Caco-2 (cell line): ENCODE results near the gene DSCAML1. TPM values are rescaled to one million over a fixed set of nuclear protein-coding genes. Genes with fewer than 3 reads are reported as not detected.
A peak's percentile ranks its signal among the peaks of the same experiment; 100 is the strongest.

Experiments used
- BruUV-seq: library from RNA; stranded (reverse); fragments of 400-500 nt; replicated peaks from 2 replicates; lab custom pipeline; 2021; lab: Mats Ljungman, UMichigan
- CTCF ChIA-PET: fragments of 300-600 bp; sonication (Branson Sonifier 250); formaldehyde crosslinking; loops from one replicate; lab custom pipeline; 2022; ENCODE audit warnings: antibody characterized with exemption; lab: Charles Lee
- POLR2A ChIA-PET: fragments of 300-600 bp; sonication (Branson Sonifier 250); formaldehyde crosslinking; loops from one replicate; lab custom pipeline; 2022; ENCODE audit warnings: antibody characterized with exemption; lab: Charles Lee
- DNase-seq, 2 experiments: peaks; one replicate each; pipeline versions ENCODE4 v3.0.0 to v3.0.0-alpha.2; 2020 to 2022
- H3K27me3 ChIP-seq: replicated peaks from 2 replicates; pipeline ENCODE4 v1.6.0; 2011; ENCODE audit warnings: low read length; ENCODE audit not compliant: control insufficient read depth, insufficient read depth
- H3K36me3 ChIP-seq: 2 replicates; pipeline ENCODE4 v1.5.1; 2011; ENCODE audit warnings: low read length; ENCODE audit not compliant: control insufficient read depth, insufficient read depth
- H3K4me1 ChIP-seq: fragments of 250-450 bp; sonication (Bioruptor Pico); 2 replicates; pipeline ENCODE4 v1.5.1; 2020; ENCODE audit warnings: mild to moderate bottlenecking
- H3K4me3 ChIP-seq: 2 replicates; pipeline ENCODE4 v1.5.1; 2011; ENCODE audit warnings: low read depth, mild to moderate bottlenecking, control low read depth, low read length
- H3K9me3 ChIP-seq: fragments of 250-450 bp; sonication (Bioruptor Pico); 2 replicates; pipeline ENCODE4 v1.5.1; 2020; ENCODE audit warnings: mild to moderate bottlenecking, moderate library complexity
- H3K27ac Mint-ChIP-seq: one replicate; pipeline ENCODE4 v1.8.0; 2022; ENCODE audit warnings: mixed read lengths; ENCODE audit not compliant: unreplicated experiment
- H3K27me3 Mint-ChIP-seq: one replicate; pipeline ENCODE4 v1.8.0; 2022; ENCODE audit warnings: mixed read lengths; ENCODE audit not compliant: insufficient read depth, unreplicated experiment
- H3K36me3 Mint-ChIP-seq: one replicate; pipeline ENCODE4 v1.8.0; 2022; ENCODE audit warnings: mild to moderate bottlenecking, mixed read lengths; ENCODE audit not compliant: insufficient read depth, unreplicated experiment
- H3K4me1 Mint-ChIP-seq: one replicate; pipeline ENCODE4 v1.8.0; 2022; ENCODE audit warnings: low read depth, mixed read lengths; ENCODE audit not compliant: unreplicated experiment
- H3K4me3 Mint-ChIP-seq: one replicate; pipeline ENCODE4 v1.8.0; 2022; ENCODE audit warnings: mild to moderate bottlenecking, moderate library complexity, mixed read lengths; ENCODE audit not compliant: unreplicated experiment
- H3K9me3 Mint-ChIP-seq: one replicate; pipeline ENCODE4 v1.8.0; 2022; ENCODE audit warnings: mixed read lengths; ENCODE audit not compliant: unreplicated experiment
- intact Hi-C: fragments of 100-400 bp; cut with micrococcal nuclease; formaldehyde crosslinking; loops from one replicate; pipeline ENCODE4 v1.10.0; 2022; ENCODE audit not compliant: unreplicated experiment
- total RNA-seq: library from RNA; stranded (reverse); gene quantifications from 2 replicates; pipeline ENCODE4 v1.2.3, GENCODE V29; 2022
- TF ChIP-seq, protein P1 (sequence below), 2 experiments: fragments of 200-600 bp in 1 of 2; IDR thresholded peaks; 1 replicate in 1 of 2; 2 replicates in 1 of 2; pipeline versions ENCODE4 v1.5.1 to v1.8.0; 2011 to 2022; ENCODE audit warnings: antibody characterized with exemption in 1 of 2, control low read depth in 1 of 2, inconsistent platforms in 1 of 2, low read depth in 1 of 2, low read length in 1 of 2, mild to moderate bottlenecking in 1 of 2, moderate library complexity in 1 of 2; ENCODE audit not compliant: insufficient read depth in 1 of 2, severe bottlenecking in 1 of 2, unreplicated experiment in 1 of 2

The DSCAML1 gene
- total RNA-seq, 1 experiment from 2014 or later, result not detected

DNA sequence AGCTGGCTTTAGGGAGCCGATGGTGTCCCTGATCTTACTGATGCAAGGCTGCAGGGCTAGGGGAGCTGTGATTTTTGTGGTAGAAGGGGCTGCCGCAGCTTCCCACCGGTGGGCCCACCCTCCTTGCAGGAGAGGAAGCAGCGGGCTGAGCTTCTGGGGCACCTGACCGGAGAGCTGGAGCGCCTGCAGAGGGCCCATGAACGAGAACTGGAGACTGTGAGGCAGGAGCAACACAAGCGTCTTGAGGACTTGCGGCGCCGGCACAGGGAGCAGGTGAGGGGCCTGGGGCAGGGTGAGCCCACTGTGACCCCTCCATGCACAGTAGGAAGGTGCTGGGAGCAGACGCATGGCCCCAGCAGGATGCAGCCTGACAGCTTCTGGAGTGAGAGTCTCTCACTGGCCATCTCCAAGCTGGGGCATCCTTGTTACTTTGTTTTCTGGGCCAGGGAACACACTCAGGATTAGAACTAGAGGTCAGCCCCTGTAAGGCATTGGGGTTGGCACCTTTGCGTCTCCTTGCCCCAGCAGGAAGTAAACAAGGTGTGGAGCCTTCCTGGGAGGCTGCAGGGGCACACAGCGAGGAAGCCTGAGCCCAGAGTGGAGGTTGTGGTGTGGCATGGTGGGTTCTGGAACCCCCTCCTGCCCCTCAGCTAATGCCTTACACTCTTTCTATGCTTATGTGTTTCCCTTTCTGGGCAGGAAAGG, 402.6 kb downstream of the DSCAML1 start:
- TF ChIP-seq, protein P1, sequence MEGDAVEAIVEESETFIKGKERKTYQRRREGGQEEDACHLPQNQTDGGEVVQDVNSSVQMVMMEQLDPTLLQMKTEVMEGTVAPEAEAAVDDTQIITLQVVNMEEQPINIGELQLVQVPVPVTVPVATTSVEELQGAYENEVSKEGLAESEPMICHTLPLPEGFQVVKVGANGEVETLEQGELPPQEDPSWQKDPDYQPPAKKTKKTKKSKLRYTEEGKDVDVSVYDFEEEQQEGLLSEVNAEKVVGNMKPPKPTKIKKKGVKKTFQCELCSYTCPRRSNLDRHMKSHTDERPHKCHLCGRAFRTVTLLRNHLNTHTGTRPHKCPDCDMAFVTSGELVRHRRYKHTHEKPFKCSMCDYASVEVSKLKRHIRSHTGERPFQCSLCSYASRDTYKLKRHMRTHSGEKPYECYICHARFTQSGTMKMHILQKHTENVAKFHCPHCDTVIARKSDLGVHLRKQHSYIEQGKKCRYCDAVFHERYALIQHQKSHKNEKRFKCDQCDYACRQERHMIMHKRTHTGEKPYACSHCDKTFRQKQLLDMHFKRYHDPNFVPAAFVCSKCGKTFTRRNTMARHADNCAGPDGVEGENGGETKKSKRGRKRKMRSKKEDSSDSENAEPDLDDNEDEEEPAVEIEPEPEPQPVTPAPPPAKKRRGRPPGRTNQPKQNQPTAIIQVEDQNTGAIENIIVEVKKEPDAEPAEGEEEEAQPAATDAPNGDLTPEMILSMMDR (IDR thresholded peaks at IDR 0.05; ENCODE audit: insufficient read depth in 1 of 2, low read depth in 1 of 2, low read length in 1 of 2, severe bottlenecking in 1 of 2, unreplicated experiment in 1 of 2), result no peak
- no peaks in the 10 kb centered on the region for H3K4me1 ChIP-seq
- DNase-seq, result peak in 1 of 2 experiments; percentile 35
- POLR2A ChIA-PET, result no interaction called here
- H3K27me3 ChIP-seq, result no peaks in the 10 kb centered on the region
- CTCF ChIA-PET, result interaction anchor here (0.6 to 1.2 kb wide), 2 partner anchors 32 to 96 kb away, joined by 3 read pairs; no protein-coding TSS in a partner anchor
- BruUV-seq, result no TSS peak
- H3K36me3 ChIP-seq, result peaks cover 7% of the 10 kb centered on the region
- Mint-ChIP-seq H3K4me3 (no peak overlapping the region), H3K36me3 (peaks cover 40% of the 10 kb centered on the region), H3K27ac (no peak overlapping the region), H3K9me3 (no peaks in the 10 kb centered on the region), H3K4me1 (no peaks in the 10 kb centered on the region), H3K27me3 (no peaks in the 10 kb centered on the region)
- intact Hi-C loops, result no loop called here
- no peak overlapping the region for H3K4me3 ChIP-seq
- peaks cover 14% of the 10 kb centered on the region for H3K9me3 ChIP-seq

GRCh38 chr11:117392979-117393378, 404.0 kb downstream of the DSCAML1 start:
- peaks cover 2% of the 10 kb centered on the region for H3K9me3 ChIP-seq
- no peaks in the 10 kb centered on the region for H3K27me3 ChIP-seq
- Mint-ChIP-seq H3K36me3 (peaks cover 29% of the 10 kb centered on the region), H3K27ac (no peak overlapping the region), H3K27me3 (no peaks in the 10 kb centered on the region), H3K4me3 (no peak overlapping the region), H3K9me3 (no peaks in the 10 kb centered on the region), H3K4me1 (no peaks in the 10 kb centered on the region)
- POLR2A ChIA-PET, result no interaction called here
- H3K36me3 ChIP-seq, result peaks cover 3% of the 10 kb centered on the region
- no TSS peak for BruUV-seq
- CTCF ChIA-PET, result no interaction called here
- no peaks in the 10 kb centered on the region for H3K4me1 ChIP-seq
- TF ChIP-seq, protein P1 (IDR thresholded peaks at IDR 0.05; ENCODE audit: insufficient read depth in 1 of 2, low read depth in 1 of 2, low read length in 1 of 2, severe bottlenecking in 1 of 2, unreplicated experiment in 1 of 2), result no peak
- DNase-seq, result peak in 1 of 2 experiments; percentile 27
- intact Hi-C loops, result no loop called here
- no peak overlapping the region for H3K4me3 ChIP-seq

DNA sequence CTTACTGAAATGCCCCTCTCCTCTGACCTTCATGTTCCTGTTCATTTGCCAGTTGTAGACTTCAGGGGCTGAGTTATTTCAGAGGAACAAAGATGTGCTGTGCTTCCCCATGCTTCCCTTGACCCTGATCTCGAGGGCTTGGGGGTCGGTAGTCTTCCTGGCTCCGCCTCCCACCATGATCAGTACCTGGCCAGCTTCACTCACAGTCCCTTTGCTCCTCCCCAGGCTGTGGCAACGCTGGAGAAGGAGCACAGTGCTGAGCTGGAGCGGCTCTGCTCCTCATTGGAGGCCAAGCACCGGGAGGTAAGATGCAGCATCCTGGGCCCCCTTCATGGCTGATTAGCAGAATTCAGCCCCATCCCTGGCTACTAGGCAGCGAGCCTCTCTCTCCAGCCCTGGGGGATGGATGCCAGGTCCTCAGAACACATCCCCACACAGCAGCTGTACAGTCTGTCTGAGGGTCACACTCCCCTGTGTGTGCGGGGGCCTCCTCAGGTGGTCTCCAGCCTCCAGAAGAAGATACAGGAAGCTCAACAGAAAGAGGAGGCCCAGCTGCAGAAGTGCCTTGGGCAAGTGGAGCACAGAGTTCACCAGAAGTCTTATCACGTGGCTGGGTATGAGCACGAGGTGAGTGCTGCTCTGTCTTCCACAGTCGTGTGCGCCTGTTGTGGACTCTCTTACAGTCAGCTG, 404.9 kb downstream of the DSCAML1 start:
- H3K9me3 ChIP-seq, result no peaks in the 10 kb centered on the region
- Mint-ChIP-seq H3K36me3 (peaks cover 20% of the 10 kb centered on the region), H3K27ac (no peak overlapping the region), H3K27me3 (no peaks in the 10 kb centered on the region), H3K4me3 (no peak overlapping the region), H3K9me3 (no peaks in the 10 kb centered on the region), H3K4me1 (no peaks in the 10 kb centered on the region)
- intact Hi-C loops, result no loop called here
- H3K27me3 ChIP-seq, result no peaks in the 10 kb centered on the region
- TF ChIP-seq, protein P1 (IDR thresholded peaks at IDR 0.05; ENCODE audit: insufficient read depth in 1 of 2, low read depth in 1 of 2, low read length in 1 of 2, severe bottlenecking in 1 of 2, unreplicated experiment in 1 of 2), result no peak
- peaks cover 2% of the 10 kb centered on the region for H3K36me3 ChIP-seq
- no peaks in the 10 kb centered on the region for H3K4me1 ChIP-seq
- POLR2A ChIA-PET, result no interaction called here
- BruUV-seq, result no TSS peak
- CTCF ChIA-PET, result no interaction called here
- peak in 1 of 2 experiments; percentile 27 for DNase-seq
- H3K4me3 ChIP-seq, result no peak overlapping the region
